ENCODE data around the gene POLR3C. TPM values are rescaled to one million over a fixed set of nuclear protein-coding genes. Genes with fewer than 3 reads are reported as not detected.

Gene POLR3C
- total and polyA plus RNA-seq, 10 of the 15 experiments (the other 5 are each of a cell fraction or from before 2014, with no cell fraction given): 13.0 to 44.8 (median 34.8) TPM

- in situ Hi-C loops (cut with MboI): no loop called here
- ATAC-seq: no peak
- intact Hi-C loops (cut with micrococcal nuclease; ENCODE audit: unreplicated experiment): no loop called here
- Histone ChIP-seq H3K4me2 (ENCODE audit: control insufficient read depth, insufficient read depth) (no peak overlapping the region), H3K27me3 (replicated peaks in 1 of 2; ENCODE audit: control insufficient read depth in 2 of 2, insufficient read depth in 2 of 2, low read length in 1 of 2) (no peaks in the 10 kb centered on the region), H3K36me3 (ENCODE audit: control insufficient read depth in 2 of 2, insufficient read depth in 2 of 2, low read length in 1 of 2) (peaks cover 0 to 15% of the 10 kb centered on the region in 2 experiments; a peak in 2 of 4 replicates), H4K20me1 (ENCODE audit: control insufficient read depth, insufficient read depth) (no peaks in the 10 kb centered on the region), H3K79me2 (ENCODE audit: control insufficient read depth, insufficient read depth, low read length) (no peaks in the 10 kb centered on the region), H3K27ac (ENCODE audit: control insufficient read depth, insufficient read depth) (no peak overlapping the region), H3K4me1 (ENCODE audit: control insufficient read depth, insufficient read depth, low read length) (no peaks in the 10 kb centered on the region), H3K9me3 (replicated peaks; ENCODE audit: control insufficient read depth, insufficient read depth, low read length) (no peaks in the 10 kb centered on the region), H3K9ac (ENCODE audit: control insufficient read depth, insufficient read depth, low read length) (no peak overlapping the region), H2AFZ (ENCODE audit: control insufficient read depth, low read depth, low read length) (no peak overlapping the region), H3K4me3 (no peak overlapping the region)
- FAIRE-seq: no peak
- ChIA-PET POLR2A (no interaction called here), RAD21 (ENCODE audit: unreplicated experiment) (interaction anchor here (1.6 kb wide), 1 partner anchor 82 kb away, joined by 3 read pairs; no protein-coding TSS in a partner anchor), CTCF (no interaction called here), SMC1A (ENCODE audit: uncharacterized antibody, unreplicated experiment) (interaction anchor here (1.0 to 1.6 kb wide), 3 partner anchors 9 to 34 kb away, joined by 3 to 4 read pairs (median 3); no protein-coding TSS in a partner anchor)
- 100% methylated on average over 1 of the region's 1 CpG for WGBS (ENCODE audit: insufficient coverage, insufficient replicate concordance, low lambda C conversion rate, missing lambda C conversion rate)
- no peak for DNase-seq (ENCODE audit: low read depth, low spot score)
- no TSS peak for BruUV-seq (replicated peaks)
- TF ChIP-seq SP1 (IDR thresholded peaks at IDR 0.05; ENCODE audit: low read depth, low read length) (no peak), IKZF2 (IDR thresholded peaks at IDR 0.05) (no peak), JUND (IDR thresholded peaks at IDR 0.05; ENCODE audit: low read depth, low read length) (no peak), MLLT1 (IDR thresholded peaks at IDR 0.05) (no peak), USF2 (IDR thresholded peaks at IDR 0.05; ENCODE audit: borderline replicate concordance, low read depth, low read length) (no peak), RELB (IDR thresholded peaks at IDR 0.05; ENCODE audit: low read depth) (no peak), CTCF (IDR thresholded peaks at IDR 0.05 in 2 of 3, conservative IDR thresholded peaks at IDR 0.05 in 1 of 3; ENCODE audit: control insufficient read depth in 2 of 3, extremely low read depth in 1 of 3, insufficient read depth in 1 of 3, low read depth in 3 of 3, low read length in 3 of 3) (no peak), ZNF592 (IDR thresholded peaks at IDR 0.05) (no peak), MEF2B (IDR thresholded peaks at IDR 0.05; ENCODE audit: partially characterized antibody, poor library complexity, severe bottlenecking) (no peak), SUZ12 (IDR thresholded peaks at IDR 0.05; ENCODE audit: unreplicated experiment) (no peak), JUNB (IDR thresholded peaks at IDR 0.05) (no peak), TARDBP (IDR thresholded peaks at IDR 0.05; ENCODE audit: borderline replicate concordance) (no peak)
These were observed 46.4 kb upstream of the POLR3C start for GRCh38 chr1:145777357-145778145.

All from GM12878 (cell line).